ENCODE measurements around the gene KPNA2. TPM values are rescaled to one million over a fixed set of nuclear protein-coding genes. Genes with fewer than 3 reads are reported as not detected.

The KPNA2 gene
- total and polyA plus RNA-seq, 2 of the 13 experiments (the other 11 are each of a cell fraction or from before 2014, with no cell fraction given), result 111 to 305 TPM

DNA sequence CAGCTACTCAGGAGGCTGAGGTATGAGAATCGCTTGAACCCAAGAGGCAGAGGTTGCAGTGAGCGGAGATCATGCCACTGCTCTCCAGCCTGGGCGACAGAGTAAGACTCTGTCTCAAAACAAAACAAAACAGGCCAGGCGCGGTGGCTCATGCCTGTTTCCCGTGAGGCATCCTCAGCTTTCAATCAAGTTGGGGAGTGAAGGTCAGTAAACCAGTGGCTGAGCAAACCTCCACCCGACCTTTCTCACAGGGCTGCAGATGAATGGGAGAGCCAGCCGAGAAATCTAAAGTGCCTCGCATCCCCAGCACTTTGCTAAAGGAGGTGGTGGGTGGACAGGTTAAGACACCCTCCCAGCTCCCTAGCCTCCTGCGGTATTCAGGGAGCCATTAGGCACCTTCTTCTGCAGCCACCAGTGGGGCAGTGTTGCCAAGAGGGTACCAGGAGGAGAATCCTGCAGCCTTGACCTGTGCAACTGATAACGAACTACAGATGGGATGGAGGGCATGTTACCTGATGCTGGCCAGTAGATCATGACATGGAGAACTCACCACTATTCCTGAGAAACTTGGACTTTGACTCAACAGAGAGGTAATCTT is 59.0 kb downstream of the KPNA2 start (continued):
- TF ChIP-seq SOX13 (IDR thresholded peaks at IDR 0.05) (no peak), SOX13 (CRISPR knock-in tag; conservative IDR thresholded peaks at IDR 0.05 in 1 of 2, IDR thresholded peaks at IDR 0.05 in 1 of 2) (no peak), NR2F1 (CRISPR knock-in tag; IDR thresholded peaks at IDR 0.05) (0 out of 4 replicates have a peak, but pooled peaks of 1 of the 2 experiments have one; percentile 17), DR1 (CRISPR knock-in tag; IDR thresholded peaks at IDR 0.05) (no peak), TEAD3 (CRISPR knock-in tag; optimal IDR thresholded peaks at IDR 0.05; ENCODE audit: borderline replicate concordance) (peak; percentile 56), FOSL2 (CRISPR knock-in tag; IDR thresholded peaks at IDR 0.05) (peak; percentile 24; the same call in 1 of the 2 replicates), ZNF501 (CRISPR knock-in tag; IDR thresholded peaks at IDR 0.05) (0 out of 2 replicates have a peak, but pooled peaks have one; percentile 36), ZNF12 (CRISPR knock-in tag; IDR thresholded peaks at IDR 0.05) (peak; percentile 99), ZNF709 (CRISPR knock-in tag; IDR thresholded peaks at IDR 0.05) (no peak), BHLHE40 (IDR thresholded peaks at IDR 0.05; ENCODE audit: low read length) (no peak)
- TF ChIP-seq, protein P1, sequence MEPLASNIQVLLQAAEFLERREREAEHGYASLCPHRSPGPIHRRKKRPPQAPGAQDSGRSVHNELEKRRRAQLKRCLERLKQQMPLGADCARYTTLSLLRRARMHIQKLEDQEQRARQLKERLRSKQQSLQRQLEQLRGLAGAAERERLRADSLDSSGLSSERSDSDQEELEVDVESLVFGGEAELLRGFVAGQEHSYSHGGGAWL (CRISPR knock-in tag; IDR thresholded peaks at IDR 0.05), result no peak
- TF ChIP-seq, protein P2, sequence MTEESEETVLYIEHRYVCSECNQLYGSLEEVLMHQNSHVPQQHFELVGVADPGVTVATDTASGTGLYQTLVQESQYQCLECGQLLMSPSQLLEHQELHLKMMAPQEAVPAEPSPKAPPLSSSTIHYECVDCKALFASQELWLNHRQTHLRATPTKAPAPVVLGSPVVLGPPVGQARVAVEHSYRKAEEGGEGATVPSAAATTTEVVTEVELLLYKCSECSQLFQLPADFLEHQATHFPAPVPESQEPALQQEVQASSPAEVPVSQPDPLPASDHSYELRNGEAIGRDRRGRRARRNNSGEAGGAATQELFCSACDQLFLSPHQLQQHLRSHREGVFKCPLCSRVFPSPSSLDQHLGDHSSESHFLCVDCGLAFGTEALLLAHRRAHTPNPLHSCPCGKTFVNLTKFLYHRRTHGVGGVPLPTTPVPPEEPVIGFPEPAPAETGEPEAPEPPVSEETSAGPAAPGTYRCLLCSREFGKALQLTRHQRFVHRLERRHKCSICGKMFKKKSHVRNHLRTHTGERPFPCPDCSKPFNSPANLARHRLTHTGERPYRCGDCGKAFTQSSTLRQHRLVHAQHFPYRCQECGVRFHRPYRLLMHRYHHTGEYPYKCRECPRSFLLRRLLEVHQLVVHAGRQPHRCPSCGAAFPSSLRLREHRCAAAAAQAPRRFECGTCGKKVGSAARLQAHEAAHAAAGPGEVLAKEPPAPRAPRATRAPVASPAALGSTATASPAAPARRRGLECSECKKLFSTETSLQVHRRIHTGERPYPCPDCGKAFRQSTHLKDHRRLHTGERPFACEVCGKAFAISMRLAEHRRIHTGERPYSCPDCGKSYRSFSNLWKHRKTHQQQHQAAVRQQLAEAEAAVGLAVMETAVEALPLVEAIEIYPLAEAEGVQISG (CRISPR knock-in tag; IDR thresholded peaks at IDR 0.05), result 0 out of 2 replicates have a peak, but pooled peaks have one; percentile 23

Measured in HepG2 (cell line).